ENCODE data around the gene KRTAP5-3. TPM values are rescaled to one million over a fixed set of nuclear protein-coding genes. Genes with fewer than 3 reads are reported as not detected.

KRTAP5-3 gene
- total and polyA plus RNA-seq, 2 of the 13 experiments (the other 11 are each of a cell fraction or from before 2014, with no cell fraction given): not detected

DNA sequence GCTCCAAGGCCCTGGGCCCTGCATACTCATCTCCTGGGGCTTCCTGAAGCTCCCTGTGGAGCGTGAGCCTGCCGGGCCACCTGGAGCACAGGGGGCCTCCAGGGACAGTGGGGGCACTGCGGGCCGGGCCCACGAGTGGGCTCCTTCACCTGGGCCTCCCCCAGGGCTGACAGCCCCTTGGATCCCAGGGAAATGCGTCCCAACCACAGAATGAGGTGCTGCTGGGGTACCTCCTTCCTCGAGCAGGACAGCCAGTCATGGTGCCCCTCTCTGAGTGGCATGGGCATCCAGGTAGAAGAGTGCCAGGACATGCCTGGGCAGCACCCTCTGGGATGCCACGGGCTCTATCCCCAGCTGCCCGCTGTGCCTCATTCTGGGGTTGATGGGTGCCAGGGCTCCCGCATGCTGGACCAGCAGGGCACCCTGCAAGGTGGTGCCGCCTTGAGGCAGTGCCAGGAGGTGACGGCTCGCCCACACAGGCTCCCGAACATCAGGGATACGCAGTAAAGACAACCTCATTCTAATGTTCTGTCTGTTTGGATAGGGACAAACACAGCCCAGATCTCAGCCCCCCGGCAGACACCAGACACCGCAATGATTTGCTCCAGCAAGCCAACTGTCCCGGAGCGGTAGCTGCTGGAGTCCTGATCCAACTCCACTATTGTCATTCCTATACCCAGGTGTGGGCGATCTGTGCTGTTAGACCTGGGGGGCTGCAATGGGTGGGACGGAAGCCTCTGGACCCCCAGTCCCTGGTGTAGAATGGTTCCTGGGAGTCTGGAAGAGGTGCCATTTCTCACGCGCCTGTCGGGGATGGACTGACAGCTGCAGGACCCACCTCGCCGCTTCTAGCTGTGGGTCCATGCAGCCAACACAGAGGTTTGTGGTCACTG lies 47.2 kb upstream of the KRTAP5-3 start:
- Histone ChIP-seq H3K79me2 (ENCODE audit: insufficient read depth, low read length) (no peaks in the 10 kb centered on the region), H3K9me3 (ENCODE audit: low read length) (no peaks in the 10 kb centered on the region), H3K4me2 (ENCODE audit: low read depth, low read length) (no peak overlapping the region), H3K27ac (ENCODE audit: extremely low read length, insufficient read depth, low read length) (peak overlapping the region; percentile 65), H3K4me3 (replicated peaks in 1 of 3; ENCODE audit: insufficient read depth in 1 of 3, low read depth in 2 of 3, low read length in 3 of 3) (no peak overlapping the region), H2AFZ (ENCODE audit: low read length) (no peak overlapping the region), H3K27me3 (ENCODE audit: control insufficient read depth in 1 of 2, insufficient read depth in 2 of 2, low read length in 2 of 2) (no peaks in the 10 kb centered on the region), H3K36me3 (replicated peaks in 1 of 2; ENCODE audit: control insufficient read depth in 1 of 2, insufficient read depth in 2 of 2, low read length in 2 of 2) (no peaks in the 10 kb centered on the region), H3K4me1 (ENCODE audit: insufficient read depth, low read length) (peaks cover 92% of the 10 kb centered on the region), H4K20me1 (ENCODE audit: insufficient read depth, low read length) (no peaks in the 10 kb centered on the region), H3K9ac (ENCODE audit: insufficient read depth, low read depth, low read length) (no peak overlapping the region; the same call in 1 of the 2 replicates)
- 98% methylated on average over 7 of the region's 26 CpGs for WGBS (ENCODE audit: low lambda C conversion rate)
- FAIRE-seq: no peak
- ChIA-PET POLR2A (interaction anchor here (0.6 to 3.7 kb wide), 4 partner anchors 20 to 178 kb away, joined by 4 to 122 read pairs (median 8); no protein-coding TSS in a partner anchor), CTCF (ENCODE audit: low intra/inter-chr PET ratio, low total read pairs) (interaction anchor here (4.9 kb wide), 1 partner anchor 496 kb away, joined by 27 read pairs; no protein-coding TSS in a partner anchor)
- no peak for DNase-seq (ENCODE audit: low spot score)
- BruUV-seq (replicated peaks): no TSS peak
- in situ Hi-C loops (cut with HindIII; ENCODE audit: extremely low pct_ligation_motif_present, low pct_unique_long_range_greater_than_20kb): loop anchor here (5.0 kb wide), 3 partner anchors 37 to 497 kb away; partner anchors contain the start of gene SYT8
- intact Hi-C loops (cut with micrococcal nuclease; ENCODE audit: unreplicated experiment): no loop called here
- ATAC-seq: no peak
- 0 out of 2 replicates have a peak, but pooled peaks have one; percentile 31 for TF ChIP-seq ZNF776 (CRISPR knock-in tag; IDR thresholded peaks at IDR 0.05)
- TF ChIP-seq NFE2 (CRISPR knock-in tag; IDR thresholded peaks at IDR 0.05): no peak
- peak; percentile 25; the same call in 1 of the 2 replicates for TF ChIP-seq RBFOX2 (IDR thresholded peaks at IDR 0.05; ENCODE audit: low read depth, low read length)
- peak; percentile 40 for TF ChIP-seq ZBTB38 (CRISPR knock-in tag; IDR thresholded peaks at IDR 0.05)
- TF ChIP-seq MTA1 (CRISPR knock-in tag; IDR thresholded peaks at IDR 0.05; ENCODE audit: borderline replicate concordance): no peak
- TF ChIP-seq, protein P1, sequence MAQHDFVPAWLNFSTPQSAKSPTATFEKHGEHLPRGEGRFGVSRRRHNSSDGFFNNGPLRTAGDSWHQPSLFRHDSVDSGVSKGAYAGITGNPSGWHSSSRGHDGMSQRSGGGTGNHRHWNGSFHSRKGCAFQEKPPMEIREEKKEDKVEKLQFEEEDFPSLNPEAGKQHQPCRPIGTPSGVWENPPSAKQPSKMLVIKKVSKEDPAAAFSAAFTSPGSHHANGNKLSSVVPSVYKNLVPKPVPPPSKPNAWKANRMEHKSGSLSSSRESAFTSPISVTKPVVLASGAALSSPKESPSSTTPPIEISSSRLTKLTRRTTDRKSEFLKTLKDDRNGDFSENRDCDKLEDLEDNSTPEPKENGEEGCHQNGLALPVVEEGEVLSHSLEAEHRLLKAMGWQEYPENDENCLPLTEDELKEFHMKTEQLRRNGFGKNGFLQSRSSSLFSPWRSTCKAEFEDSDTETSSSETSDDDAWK (CRISPR knock-in tag; IDR thresholded peaks at IDR 0.05): no peak
- peak; percentile 69; the same call in 1 of the 2 replicates for TF ChIP-seq DNMT1 (CRISPR knock-in tag; IDR thresholded peaks at IDR 0.05)
- TF ChIP-seq, protein P2, sequence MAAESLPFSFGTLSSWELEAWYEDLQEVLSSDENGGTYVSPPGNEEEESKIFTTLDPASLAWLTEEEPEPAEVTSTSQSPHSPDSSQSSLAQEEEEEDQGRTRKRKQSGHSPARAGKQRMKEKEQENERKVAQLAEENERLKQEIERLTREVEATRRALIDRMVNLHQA (CRISPR knock-in tag; IDR thresholded peaks at IDR 0.05): no peak
- TF ChIP-seq, protein P3, sequence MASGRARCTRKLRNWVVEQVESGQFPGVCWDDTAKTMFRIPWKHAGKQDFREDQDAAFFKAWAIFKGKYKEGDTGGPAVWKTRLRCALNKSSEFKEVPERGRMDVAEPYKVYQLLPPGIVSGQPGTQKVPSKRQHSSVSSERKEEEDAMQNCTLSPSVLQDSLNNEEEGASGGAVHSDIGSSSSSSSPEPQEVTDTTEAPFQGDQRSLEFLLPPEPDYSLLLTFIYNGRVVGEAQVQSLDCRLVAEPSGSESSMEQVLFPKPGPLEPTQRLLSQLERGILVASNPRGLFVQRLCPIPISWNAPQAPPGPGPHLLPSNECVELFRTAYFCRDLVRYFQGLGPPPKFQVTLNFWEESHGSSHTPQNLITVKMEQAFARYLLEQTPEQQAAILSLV (CRISPR knock-in tag; IDR thresholded peaks at IDR 0.05; ENCODE audit: borderline replicate concordance): no peak
- peak; percentile 94 for TF ChIP-seq HNRNPL (IDR thresholded peaks at IDR 0.05; ENCODE audit: low read depth, low read length)
- TF ChIP-seq BRD4 (CRISPR knock-in tag; IDR thresholded peaks at IDR 0.05): peak; percentile 65
- no peak for TF ChIP-seq MAZ (IDR thresholded peaks at IDR 0.05; ENCODE audit: borderline replicate concordance, low read depth, low read length)
- 0 out of 2 replicates have a peak, but pooled peaks have one; percentile 19 for TF ChIP-seq MAZ (CRISPR knock-in tag; IDR thresholded peaks at IDR 0.05; ENCODE audit: low read depth)
- TF ChIP-seq, protein P4, sequence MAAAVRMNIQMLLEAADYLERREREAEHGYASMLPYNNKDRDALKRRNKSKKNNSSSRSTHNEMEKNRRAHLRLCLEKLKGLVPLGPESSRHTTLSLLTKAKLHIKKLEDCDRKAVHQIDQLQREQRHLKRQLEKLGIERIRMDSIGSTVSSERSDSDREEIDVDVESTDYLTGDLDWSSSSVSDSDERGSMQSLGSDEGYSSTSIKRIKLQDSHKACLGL (CRISPR knock-in tag; IDR thresholded peaks at IDR 0.05): 0 out of 2 replicates have a peak, but pooled peaks have one; percentile 25
- TF ChIP-seq YEATS4 (CRISPR knock-in tag; IDR thresholded peaks at IDR 0.05; ENCODE audit: borderline replicate concordance): no peak
- peak; percentile 46; the same call in 1 of the 2 replicates for TF ChIP-seq ZNF333 (CRISPR knock-in tag; IDR thresholded peaks at IDR 0.05; ENCODE audit: borderline replicate concordance)
- no peak for TF ChIP-seq KDM3A (CRISPR knock-in tag; IDR thresholded peaks at IDR 0.05; ENCODE audit: low read depth)
- TF ChIP-seq, protein P5, sequence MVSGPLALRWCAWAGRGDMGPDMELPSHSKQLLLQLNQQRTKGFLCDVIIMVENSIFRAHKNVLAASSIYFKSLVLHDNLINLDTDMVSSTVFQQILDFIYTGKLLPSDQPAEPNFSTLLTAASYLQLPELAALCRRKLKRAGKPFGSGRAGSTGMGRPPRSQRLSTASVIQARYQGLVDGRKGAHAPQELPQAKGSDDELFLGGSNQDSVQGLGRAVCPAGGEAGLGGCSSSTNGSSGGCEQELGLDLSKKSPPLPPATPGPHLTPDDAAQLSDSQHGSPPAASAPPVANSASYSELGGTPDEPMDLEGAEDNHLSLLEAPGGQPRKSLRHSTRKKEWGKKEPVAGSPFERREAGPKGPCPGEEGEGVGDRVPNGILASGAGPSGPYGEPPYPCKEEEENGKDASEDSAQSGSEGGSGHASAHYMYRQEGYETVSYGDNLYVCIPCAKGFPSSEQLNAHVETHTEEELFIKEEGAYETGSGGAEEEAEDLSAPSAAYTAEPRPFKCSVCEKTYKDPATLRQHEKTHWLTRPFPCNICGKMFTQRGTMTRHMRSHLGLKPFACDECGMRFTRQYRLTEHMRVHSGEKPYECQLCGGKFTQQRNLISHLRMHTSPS (CRISPR knock-in tag; IDR thresholded peaks at IDR 0.05; ENCODE audit: low read depth): peak; percentile 43; the same call in 1 of the 2 replicates
